Lung (tissue), 12 donors: Measurements from ENCODE around the gene NABP1. TPM values are rescaled to one million over a fixed set of nuclear protein-coding genes. Genes with fewer than 3 reads are reported as not detected.

Experiments
- ATAC-seq: fragments of 200-7000 bp; cut with Tn5 transposase; one replicate; pipeline ENCODE4 v1.9.1; 2020; ENCODE audit warnings: moderate number of reproducible peaks; ENCODE audit not compliant: insufficient read depth, low FRiP score
- DNase-seq, 3 donors: peaks; one replicate each; pipeline ENCODE4 v3.0.0-alpha.2; 2013 to 2017
- H3K27ac ChIP-seq, 2 donors: one replicate each; pipeline ENCODE4 v1.5.1; 2013; ENCODE audit warnings: mild to moderate bottlenecking in 2 of 2, moderate library complexity in 2 of 2, control low read depth in 1 of 2, inconsistent platforms in 1 of 2, low read depth in 1 of 2, low read length in 1 of 2
- H3K27me3 ChIP-seq, 3 donors: one replicate each; pipeline ENCODE4 v1.5.1; 2013; ENCODE audit warnings: low read length in 2 of 3; ENCODE audit not compliant: control insufficient read depth in 3 of 3, insufficient read depth in 3 of 3
- H3K36me3 ChIP-seq, 4 donors: one replicate each; pipeline ENCODE4 v1.5.1; 2013; ENCODE audit warnings: low read length in 4 of 4, mild to moderate bottlenecking in 1 of 4, moderate library complexity in 1 of 4; ENCODE audit not compliant: control insufficient read depth in 4 of 4, insufficient read depth in 4 of 4
- H3K4me1 ChIP-seq, 5 donors: one replicate each; pipeline ENCODE4 v1.5.1; 2013; ENCODE audit warnings: low read length in 5 of 5, mild to moderate bottlenecking in 2 of 5, moderate library complexity in 1 of 5; ENCODE audit not compliant: control insufficient read depth in 5 of 5, insufficient read depth in 5 of 5
- H3K4me3 ChIP-seq: one replicate; pipeline ENCODE4 v1.5.1; 2013; ENCODE audit warnings: mild to moderate bottlenecking, control low read depth, moderate library complexity
- H3K9ac ChIP-seq, 2 donors: one replicate each; pipeline ENCODE4 v1.5.1; 2013; ENCODE audit warnings: low read length in 2 of 2, control low read depth in 1 of 2; ENCODE audit not compliant: insufficient read depth in 1 of 2
- H3K9me3 ChIP-seq, 4 donors: one replicate each; pipeline ENCODE4 v1.5.1; 2013; ENCODE audit warnings: low read length in 3 of 4, mild to moderate bottlenecking in 1 of 4, moderate library complexity in 1 of 4; ENCODE audit not compliant: control insufficient read depth in 4 of 4, insufficient read depth in 3 of 4
- WGBS, 2 donors: extraction: QIAGEN DNeasy Blood & Tissue Kit; methylation state at CpG; one replicate each; pipeline ENCODE4 v1.1.7; 2013; 5-methylcytosine and 5-hydroxymethylcytosine counted together
- polyA plus RNA-seq, 2 donors: library from polyadenylated mRNA; stranded (reverse); fragments of 200-250 nt; gene quantifications; one replicate each; pipeline ENCODE4 v1.2.1, GENCODE V29; 2013
- total RNA-seq, 2 donors: library from RNA; depleted of rRNA in 1 of 2; stranded (reverse); fragments of >200 nt in 1 of 2; gene quantifications; one replicate each; pipeline ENCODE4 v1.2.1, GENCODE V29; 2014 to 2021
- TF ChIP-seq, protein P1 (sequence below): IDR thresholded peaks from 2 replicates; pipeline ENCODE4 v1.5.1; 2012; ENCODE audit warnings: mild to moderate bottlenecking; ENCODE audit errors: control extremely low read depth, extremely low read depth
- donor health status: control.
- donor health status: control.
- donor health status: Bipolar disorder and iron deficiency.
- donor health status: healthy.
- donor health status: DM: yes; HTN: yes; CAD: no.

Gene NABP1
- total and polyA plus RNA-seq, 4 donors = 22.5 to 66.3 (median 49.1) TPM

DNA sequence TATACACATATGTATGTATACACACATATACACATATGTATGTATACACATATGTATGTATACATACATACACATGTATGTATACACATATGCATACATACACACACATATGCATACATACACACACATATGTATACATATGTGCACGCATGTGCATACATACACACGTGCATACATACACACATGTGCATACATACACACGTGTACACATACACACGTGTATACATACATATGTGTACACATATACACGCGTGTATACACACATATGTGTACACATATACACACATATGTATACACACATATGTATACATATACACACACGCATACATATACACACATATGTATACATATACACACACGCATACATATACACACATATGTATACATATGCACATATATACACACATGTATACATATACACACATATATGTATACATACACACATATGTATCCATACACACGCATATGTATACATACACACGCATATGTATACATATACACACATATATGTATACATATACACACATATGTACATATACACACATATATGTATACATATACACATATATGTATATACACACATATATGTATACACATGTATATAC, 21.5 kb downstream of the NABP1 start:
- H3K27ac ChIP-seq = no peak overlapping the region
- no peak for ATAC-seq
- no peaks in the 10 kb centered on the region for H3K27me3 ChIP-seq
- no peaks in the 10 kb centered on the region for H3K36me3 ChIP-seq
- peaks cover 0 to 3% (median 0%) of the 10 kb centered on the region in 5 donors for H3K4me1 ChIP-seq
- no peak overlapping the region for H3K9ac ChIP-seq
- peaks cover 0 to 2% (median under 1%) of the 10 kb centered on the region in 4 donors for H3K9me3 ChIP-seq
- TF ChIP-seq, protein P1, sequence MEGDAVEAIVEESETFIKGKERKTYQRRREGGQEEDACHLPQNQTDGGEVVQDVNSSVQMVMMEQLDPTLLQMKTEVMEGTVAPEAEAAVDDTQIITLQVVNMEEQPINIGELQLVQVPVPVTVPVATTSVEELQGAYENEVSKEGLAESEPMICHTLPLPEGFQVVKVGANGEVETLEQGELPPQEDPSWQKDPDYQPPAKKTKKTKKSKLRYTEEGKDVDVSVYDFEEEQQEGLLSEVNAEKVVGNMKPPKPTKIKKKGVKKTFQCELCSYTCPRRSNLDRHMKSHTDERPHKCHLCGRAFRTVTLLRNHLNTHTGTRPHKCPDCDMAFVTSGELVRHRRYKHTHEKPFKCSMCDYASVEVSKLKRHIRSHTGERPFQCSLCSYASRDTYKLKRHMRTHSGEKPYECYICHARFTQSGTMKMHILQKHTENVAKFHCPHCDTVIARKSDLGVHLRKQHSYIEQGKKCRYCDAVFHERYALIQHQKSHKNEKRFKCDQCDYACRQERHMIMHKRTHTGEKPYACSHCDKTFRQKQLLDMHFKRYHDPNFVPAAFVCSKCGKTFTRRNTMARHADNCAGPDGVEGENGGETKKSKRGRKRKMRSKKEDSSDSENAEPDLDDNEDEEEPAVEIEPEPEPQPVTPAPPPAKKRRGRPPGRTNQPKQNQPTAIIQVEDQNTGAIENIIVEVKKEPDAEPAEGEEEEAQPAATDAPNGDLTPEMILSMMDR = no peak
- DNase-seq = no peak
- H3K4me3 ChIP-seq = no peak overlapping the region
- WGBS, 2 donors = 80 to 84% methylated on average over 10 of the region's 10 CpGs

DNA sequence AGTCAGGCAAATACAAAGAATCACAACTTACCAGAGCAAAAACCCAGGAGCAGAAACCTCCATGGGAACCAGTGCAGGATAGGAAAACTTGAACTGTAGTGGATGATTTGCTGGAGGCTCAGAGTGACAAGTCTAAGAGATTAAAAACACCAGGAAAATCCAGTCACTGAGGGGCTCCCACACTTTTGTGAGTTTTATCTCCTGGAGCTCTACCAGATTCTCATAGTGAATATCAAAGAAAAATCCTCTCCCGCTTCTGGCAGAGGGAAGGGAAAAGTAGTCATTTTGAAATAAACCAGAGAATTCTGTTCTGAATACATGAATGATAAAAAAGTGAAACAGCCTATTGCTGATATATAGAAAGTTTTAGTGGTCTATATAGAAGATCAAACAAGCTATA, 23.1 kb downstream of the NABP1 start:
- ATAC-seq (no peak), DNase-seq (peak in 1 of 3 donors; percentile 25)
- 87 to 91% methylated on average over 1 of the region's 1 CpG for WGBS, 2 donors
- Histone ChIP-seq H3K9ac (no peak overlapping the region), H3K4me1 (no peaks in the 10 kb centered on the region), H3K36me3 (no peaks in the 10 kb centered on the region), H3K27me3 (no peaks in the 10 kb centered on the region), H3K9me3 (peaks cover 0 to 2% (median under 1%) of the 10 kb centered on the region in 4 donors), H3K27ac (no peak overlapping the region), H3K4me3 (no peak overlapping the region)
- TF ChIP-seq, protein P1 = no peak

DNA sequence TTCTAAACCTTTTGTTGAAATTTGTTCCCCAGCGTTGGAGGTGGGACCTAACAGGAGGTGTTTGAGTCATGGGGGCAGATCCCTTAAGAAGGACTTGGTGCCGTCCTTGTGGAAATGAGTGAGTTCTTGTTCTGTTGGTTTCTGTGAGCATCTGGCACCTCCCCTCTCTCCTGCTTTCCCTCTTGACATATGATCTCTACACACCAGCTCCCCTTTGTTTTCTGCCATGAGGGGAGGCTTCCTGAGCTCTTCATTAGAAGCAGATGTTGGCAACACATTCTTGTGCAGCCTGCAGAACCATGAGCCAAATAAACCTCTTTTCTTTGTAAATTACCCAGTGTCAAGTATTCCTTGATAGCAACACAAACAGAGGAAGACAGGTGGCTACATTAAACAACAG, 23.8 kb downstream of the NABP1 start:
- Histone ChIP-seq H3K4me3 (no peak overlapping the region), H3K27ac (no peak overlapping the region), H3K9me3 (peaks cover 0 to 2% (median under 1%) of the 10 kb centered on the region in 4 donors), H3K9ac (no peak overlapping the region), H3K36me3 (no peaks in the 10 kb centered on the region), H3K27me3 (no peaks in the 10 kb centered on the region), H3K4me1 (no peaks in the 10 kb centered on the region)
- ATAC-seq = no peak
- WGBS, 2 donors = 69 to 86% methylated on average over 2 of the region's 2 CpGs
- TF ChIP-seq, protein P1 = no peak
- DNase-seq = no peak
